ENCODE measurements around the gene NOD1.

DNA sequence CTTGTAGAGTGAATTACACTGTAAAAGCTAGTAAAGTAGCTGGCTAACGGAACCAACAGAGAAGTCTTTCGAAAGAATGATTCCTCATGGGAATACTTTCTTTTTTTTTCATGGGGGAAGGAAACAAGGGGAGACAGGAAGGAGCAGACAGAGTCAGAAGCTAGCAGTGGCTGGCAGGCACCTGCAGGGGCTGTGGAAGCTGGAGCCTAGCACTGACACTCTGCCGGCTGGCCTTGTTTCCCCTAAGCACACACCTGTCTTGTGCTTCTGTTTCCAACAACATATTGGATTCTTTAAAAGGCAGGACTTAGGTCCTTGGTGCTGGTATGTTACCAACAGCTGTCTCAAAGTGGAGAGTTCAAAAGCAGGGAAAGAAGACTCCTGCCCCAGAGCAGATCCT lies 24.7 kb downstream of the NOD1 start:
- TF ChIP-seq, protein P1, sequence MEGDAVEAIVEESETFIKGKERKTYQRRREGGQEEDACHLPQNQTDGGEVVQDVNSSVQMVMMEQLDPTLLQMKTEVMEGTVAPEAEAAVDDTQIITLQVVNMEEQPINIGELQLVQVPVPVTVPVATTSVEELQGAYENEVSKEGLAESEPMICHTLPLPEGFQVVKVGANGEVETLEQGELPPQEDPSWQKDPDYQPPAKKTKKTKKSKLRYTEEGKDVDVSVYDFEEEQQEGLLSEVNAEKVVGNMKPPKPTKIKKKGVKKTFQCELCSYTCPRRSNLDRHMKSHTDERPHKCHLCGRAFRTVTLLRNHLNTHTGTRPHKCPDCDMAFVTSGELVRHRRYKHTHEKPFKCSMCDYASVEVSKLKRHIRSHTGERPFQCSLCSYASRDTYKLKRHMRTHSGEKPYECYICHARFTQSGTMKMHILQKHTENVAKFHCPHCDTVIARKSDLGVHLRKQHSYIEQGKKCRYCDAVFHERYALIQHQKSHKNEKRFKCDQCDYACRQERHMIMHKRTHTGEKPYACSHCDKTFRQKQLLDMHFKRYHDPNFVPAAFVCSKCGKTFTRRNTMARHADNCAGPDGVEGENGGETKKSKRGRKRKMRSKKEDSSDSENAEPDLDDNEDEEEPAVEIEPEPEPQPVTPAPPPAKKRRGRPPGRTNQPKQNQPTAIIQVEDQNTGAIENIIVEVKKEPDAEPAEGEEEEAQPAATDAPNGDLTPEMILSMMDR (IDR thresholded peaks at IDR 0.05) = no peak
- TF ChIP-seq POLR2A (IDR thresholded peaks at IDR 0.05) = no peak
